Spinal cord (tissue), 10 donors: Measurements from ENCODE around the gene LRFN2. TPM values are rescaled to one million over a fixed set of nuclear protein-coding genes. Genes with fewer than 3 reads are reported as not detected.

Experiments used
- DNase-seq, 6 donors: peaks; one replicate each; pipeline versions ENCODE4 v3.0.0 to v3.0.0-alpha.2; 2013 to 2015; ENCODE audit warnings: low spot score in 6 of 6, low read depth in 4 of 6
- H3K27ac ChIP-seq: one replicate; pipeline ENCODE4 v1.5.1; 2013; ENCODE audit warnings: low read depth, low read length, control low read depth
- H3K27me3 ChIP-seq: one replicate; pipeline ENCODE4 v1.6.1; 2013; ENCODE audit warnings: low read length; ENCODE audit not compliant: control insufficient read depth, insufficient read depth
- H3K36me3 ChIP-seq: one replicate; pipeline ENCODE4 v1.6.1; 2013; ENCODE audit warnings: low read length; ENCODE audit not compliant: control insufficient read depth, insufficient read depth
- H3K4me1 ChIP-seq: one replicate; pipeline ENCODE4 v1.6.1; 2013; ENCODE audit warnings: low read length; ENCODE audit not compliant: control insufficient read depth, insufficient read depth
- H3K4me3 ChIP-seq: one replicate; pipeline ENCODE4 v1.5.1; 2013; ENCODE audit warnings: low read depth, low read length, control low read depth
- H3K9me3 ChIP-seq: one replicate; pipeline ENCODE4 v1.6.1; 2013; ENCODE audit warnings: low read length; ENCODE audit not compliant: control insufficient read depth, insufficient read depth
- WGBS: methylation state at CpG from one replicate; pipeline ENCODE4 v1.1.5; 2013; ENCODE audit warnings: missing lambda C conversion rate; ENCODE audit not compliant: insufficient coverage; 5-methylcytosine and 5-hydroxymethylcytosine counted together
- polyA plus RNA-seq, 2 donors: library from polyadenylated mRNA; unstranded; fragments of 120-200 nt; gene quantifications; one replicate each; pipeline ENCODE4 v1.2.1, GENCODE V29; 2013; ENCODE audit not compliant: insufficient read length in 2 of 2
- total RNA-seq, 2 donors: library from RNA; depleted of rRNA in 1 of 2; stranded (reverse); fragments of 120-200 nt in 1 of 2; fragments of >200 nt in 1 of 2; gene quantifications; one replicate each; pipeline versions ENCODE4 v1.2.3 to v1.2.4, GENCODE V29; 2013 to 2014
- donor health status: healthy.

Gene LRFN2
- total and polyA plus RNA-seq, 4 donors, result 2.7 to 8.6 (median 7.3) TPM

DNA sequence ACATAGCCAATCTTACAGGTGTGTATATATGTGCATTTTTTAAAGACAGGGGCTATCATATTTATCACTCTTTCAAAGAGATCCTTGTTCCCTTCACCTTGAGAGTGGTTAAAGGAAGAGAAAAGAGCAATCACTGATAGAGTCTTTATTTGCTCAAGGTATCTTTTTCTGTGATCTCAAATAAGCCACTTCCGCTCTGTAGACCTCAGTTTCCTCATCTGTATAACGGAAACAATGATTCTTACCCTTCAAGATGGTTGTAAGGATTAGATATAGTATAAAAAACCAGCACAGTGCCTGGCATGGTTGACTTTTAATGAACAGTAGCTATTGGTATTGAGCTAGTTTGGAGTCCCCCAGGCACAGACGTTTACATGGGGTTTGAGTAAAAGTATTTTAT is 10.1 kb upstream of the LRFN2 start:
- WGBS, result 100% methylated on average over 1 of the region's 3 CpGs
- Histone ChIP-seq H3K36me3 (no peaks in the 10 kb centered on the region), H3K27ac (no peak overlapping the region), H3K4me1 (peaks cover 6% of the 10 kb centered on the region), H3K9me3 (no peaks in the 10 kb centered on the region), H3K4me3 (no peak overlapping the region), H3K27me3 (peaks cover 24% of the 10 kb centered on the region)
- DNase-seq, result no peak

DNA sequence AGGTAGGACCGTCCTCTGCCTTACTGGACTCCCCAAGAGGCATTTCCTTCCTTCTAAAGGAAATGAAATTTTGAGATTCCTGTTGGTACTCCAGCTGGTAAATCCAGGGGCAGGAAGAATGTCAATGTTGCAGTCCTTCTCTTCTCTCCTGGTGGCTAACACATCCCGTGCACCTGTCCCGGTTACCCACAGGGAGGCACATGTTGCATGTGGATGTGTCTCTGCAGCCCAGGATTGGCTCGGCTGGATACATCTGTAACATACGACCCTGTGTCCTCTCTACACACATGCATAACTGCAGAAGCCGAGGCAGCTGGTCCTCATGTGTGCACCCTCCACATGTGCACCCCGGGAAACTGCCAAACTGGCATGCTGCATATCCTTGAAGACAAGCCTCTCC is 1.3 kb upstream of the LRFN2 start:
- H3K27me3 ChIP-seq, result peaks cover 14% of the 10 kb centered on the region
- H3K9me3 ChIP-seq, result no peaks in the 10 kb centered on the region
- no peak overlapping the region for H3K4me3 ChIP-seq
- no peak overlapping the region for H3K27ac ChIP-seq
- H3K36me3 ChIP-seq, result no peaks in the 10 kb centered on the region
- peaks cover 27% of the 10 kb centered on the region for H3K4me1 ChIP-seq
- 75% methylated on average over 5 of the region's 7 CpGs for WGBS
- DNase-seq, result peak in 1 of 6 donors; percentile 30

DNA sequence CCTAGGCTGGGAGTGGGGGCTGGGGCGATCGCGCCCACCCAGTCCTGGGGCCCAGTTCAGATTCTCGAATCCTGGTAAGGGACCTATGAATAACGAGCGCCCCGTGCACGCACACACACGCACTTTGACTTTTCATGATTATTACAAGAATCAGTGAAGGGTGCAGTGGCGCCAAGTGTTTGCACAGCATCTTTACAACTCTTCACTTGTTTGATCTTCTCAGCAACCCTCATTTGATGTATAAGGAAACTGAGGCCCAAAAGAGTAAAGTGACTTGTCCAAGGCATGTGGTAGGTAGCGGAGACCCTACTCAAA is 863 bp upstream of the LRFN2 start:
- no peaks in the 10 kb centered on the region for H3K9me3 ChIP-seq
- H3K4me3 ChIP-seq, result peak overlapping the region; percentile 13
- H3K36me3 ChIP-seq, result no peaks in the 10 kb centered on the region
- no peak overlapping the region for H3K27ac ChIP-seq
- WGBS, result 13% methylated on average over 7 of the region's 11 CpGs
- peaks cover 27% of the 10 kb centered on the region for H3K4me1 ChIP-seq
- H3K27me3 ChIP-seq, result peaks cover 14% of the 10 kb centered on the region
- DNase-seq, result no peak

DNA sequence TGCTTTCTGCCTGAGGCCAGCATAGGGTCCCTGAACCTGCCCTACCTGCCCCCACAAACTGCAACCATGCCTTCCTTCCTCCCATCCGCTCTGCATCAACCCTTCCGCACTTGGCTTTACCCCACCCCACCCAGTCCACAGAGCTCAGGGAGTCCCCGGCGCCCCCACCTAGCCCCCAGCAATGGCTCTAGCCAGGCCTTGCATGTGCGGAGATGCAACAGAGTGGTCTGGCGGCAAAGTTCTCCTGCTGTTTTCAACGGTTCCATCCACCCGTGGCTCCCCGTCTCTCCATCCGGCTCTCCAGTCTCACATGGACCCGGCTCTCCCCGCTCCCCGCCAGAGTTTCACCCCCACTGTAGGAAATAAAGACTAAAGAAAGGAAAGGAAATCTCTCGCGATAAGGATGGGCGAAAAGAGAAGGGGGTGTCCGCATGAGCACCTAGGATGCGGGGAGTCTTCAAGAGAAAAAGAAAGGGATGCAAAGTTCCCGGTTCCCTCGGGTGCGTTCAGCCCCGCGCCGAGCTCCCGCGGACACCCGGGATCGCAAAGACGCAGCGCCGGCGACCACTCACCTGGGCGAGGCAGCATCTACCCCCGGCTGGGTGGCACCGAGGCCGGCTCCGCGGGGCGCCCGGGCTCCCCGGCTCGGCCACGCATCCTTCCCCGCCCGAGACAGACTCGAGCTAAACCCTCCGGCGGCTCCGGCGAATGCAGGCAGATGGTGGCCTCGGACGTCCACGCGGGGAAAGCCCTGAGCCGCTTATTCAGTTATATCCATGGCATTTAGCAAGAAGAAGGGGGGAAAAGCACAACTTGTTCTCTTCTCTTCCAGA is 579 bp downstream of the LRFN2 start:
- Histone ChIP-seq H3K4me1 (peaks cover 27% of the 10 kb centered on the region), H3K4me3 (peak overlapping the region; percentile 51), H3K9me3 (no peaks in the 10 kb centered on the region), H3K27ac (no peak overlapping the region), H3K27me3 (peaks cover 11% of the 10 kb centered on the region), H3K36me3 (no peaks in the 10 kb centered on the region)
- WGBS, result 2% methylated on average over 48 of the region's 55 CpGs
- DNase-seq, result peak in 2 of 6 donors; percentile 40 to 52

DNA sequence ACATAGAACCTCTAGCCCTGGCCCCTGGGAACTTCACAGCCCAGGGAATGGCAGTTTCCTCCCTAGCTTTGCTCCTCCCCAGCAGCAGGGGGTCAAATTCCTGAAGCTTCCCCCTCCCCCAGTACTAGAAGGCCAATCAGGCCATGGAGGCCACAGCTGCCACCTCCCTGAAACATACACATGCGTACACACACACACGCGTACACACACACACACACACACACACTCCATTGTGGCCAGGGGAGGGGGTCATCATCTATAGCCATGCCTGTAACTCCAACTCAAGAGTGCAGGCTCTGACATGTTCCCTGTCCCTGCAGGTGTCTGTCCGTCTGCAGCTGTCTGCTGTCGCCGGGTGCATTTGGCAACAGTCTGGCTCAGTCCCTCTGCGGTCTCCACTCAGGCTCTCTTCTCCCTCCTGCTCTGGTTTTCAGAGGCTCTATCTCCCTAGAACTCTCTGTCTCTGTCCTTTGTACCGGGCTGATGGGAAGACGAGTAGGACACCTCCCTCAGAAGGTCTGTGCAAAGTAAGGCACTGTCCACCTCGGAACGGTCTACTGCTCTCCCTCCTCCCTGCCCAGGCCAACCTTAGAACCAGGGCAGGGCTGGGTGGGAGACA is 1.4 kb downstream of the LRFN2 start:
- H3K27ac ChIP-seq, result no peak overlapping the region
- WGBS, result 27% methylated on average over 10 of the region's 11 CpGs

DNA sequence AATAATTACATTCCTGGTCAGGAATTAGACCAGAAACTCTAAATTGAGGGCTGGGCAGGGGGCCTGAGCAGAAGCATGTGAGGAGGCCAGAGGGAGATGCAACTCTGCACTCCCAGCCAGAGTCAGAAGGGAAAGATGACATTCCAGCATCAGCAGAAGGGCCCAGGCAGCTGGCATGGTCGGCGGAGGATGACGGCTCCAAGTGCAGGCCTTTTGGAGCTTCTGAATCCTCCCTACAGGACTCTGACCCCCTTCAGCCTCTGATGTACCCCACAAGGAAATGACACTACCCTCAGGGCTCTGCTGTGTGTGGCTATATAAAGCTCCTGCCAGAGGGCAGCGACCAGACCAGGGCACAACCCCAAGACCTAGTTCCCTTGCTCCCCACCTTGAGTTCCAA is 1.9 kb downstream of the LRFN2 start:
- Histone ChIP-seq H3K36me3 (no peaks in the 10 kb centered on the region), H3K4me3 (peak overlapping the region; percentile 51), H3K4me1 (peaks cover 27% of the 10 kb centered on the region), H3K27me3 (peaks cover 9% of the 10 kb centered on the region), H3K27ac (no peak overlapping the region), H3K9me3 (no peaks in the 10 kb centered on the region)
- 43% methylated on average over 4 of the region's 4 CpGs for WGBS
- DNase-seq, result peak in 2 of 6 donors; percentile 21 to 23

More for the DNA sequence above, 1.4 kb downstream of the LRFN2 start:
- Histone ChIP-seq H3K36me3 (no peaks in the 10 kb centered on the region), H3K4me1 (peaks cover 27% of the 10 kb centered on the region), H3K27me3 (peaks cover 11% of the 10 kb centered on the region), H3K4me3 (peak overlapping the region; percentile 51), H3K9me3 (no peaks in the 10 kb centered on the region)
- peak in 3 of 6 donors; percentile 22 to 58 (median 41) for DNase-seq

DNA sequence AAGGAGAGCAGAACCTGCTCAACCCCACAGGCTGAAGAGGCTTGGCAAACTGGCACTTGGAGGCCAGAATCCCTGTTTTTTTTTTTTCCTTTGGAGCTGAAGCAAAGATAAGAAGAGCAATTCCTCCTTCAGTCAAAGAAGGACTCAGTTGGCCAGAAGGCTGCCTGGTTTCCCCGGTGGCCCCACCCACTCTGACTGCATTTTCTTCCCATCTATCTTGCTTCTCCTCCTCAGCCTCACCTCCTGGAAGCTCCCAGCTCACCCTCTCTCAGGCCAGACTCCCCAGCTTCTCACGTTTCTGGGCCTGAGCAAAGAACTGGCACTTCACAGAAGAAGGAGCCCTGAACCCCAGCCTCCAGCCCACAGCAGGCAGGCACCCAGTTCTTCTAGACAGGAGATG is 2.4 kb downstream of the LRFN2 start:
- H3K27me3 ChIP-seq, result peaks cover 9% of the 10 kb centered on the region
- H3K4me1 ChIP-seq, result peaks cover 27% of the 10 kb centered on the region
- H3K36me3 ChIP-seq, result no peaks in the 10 kb centered on the region
- H3K9me3 ChIP-seq, result no peaks in the 10 kb centered on the region
- 50% methylated on average over 2 of the region's 2 CpGs for WGBS
- no peak overlapping the region for H3K27ac ChIP-seq
- H3K4me3 ChIP-seq, result peak overlapping the region; percentile 51
- peak in 2 of 6 donors; percentile 10 to 12 for DNase-seq

DNA sequence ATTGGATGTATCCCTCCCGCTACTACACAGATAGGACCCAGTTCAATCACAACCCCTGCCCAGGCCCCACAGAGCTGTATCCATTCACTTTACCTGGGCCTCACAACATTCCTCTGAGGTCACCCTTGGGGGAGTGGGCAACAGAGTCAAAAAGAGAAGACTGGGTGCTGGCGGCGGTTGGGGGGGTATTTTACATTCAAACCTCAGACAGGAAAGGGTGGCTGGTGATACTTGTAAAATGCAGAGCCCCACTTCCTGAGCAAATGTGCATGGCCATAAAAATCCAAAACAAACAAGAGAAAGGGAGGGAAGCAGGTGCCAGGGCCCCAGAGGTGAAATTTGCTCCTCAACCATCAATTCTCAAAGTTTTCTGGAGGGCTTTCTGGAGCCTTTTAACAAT is 3.5 kb downstream of the LRFN2 start:
- Histone ChIP-seq H3K27ac (no peak overlapping the region), H3K36me3 (no peaks in the 10 kb centered on the region), H3K4me1 (peaks cover 27% of the 10 kb centered on the region), H3K4me3 (no peak overlapping the region), H3K9me3 (no peaks in the 10 kb centered on the region), H3K27me3 (peaks cover 7% of the 10 kb centered on the region)
- 100% methylated on average over 1 of the region's 3 CpGs for WGBS
- DNase-seq, result no peak

DNA sequence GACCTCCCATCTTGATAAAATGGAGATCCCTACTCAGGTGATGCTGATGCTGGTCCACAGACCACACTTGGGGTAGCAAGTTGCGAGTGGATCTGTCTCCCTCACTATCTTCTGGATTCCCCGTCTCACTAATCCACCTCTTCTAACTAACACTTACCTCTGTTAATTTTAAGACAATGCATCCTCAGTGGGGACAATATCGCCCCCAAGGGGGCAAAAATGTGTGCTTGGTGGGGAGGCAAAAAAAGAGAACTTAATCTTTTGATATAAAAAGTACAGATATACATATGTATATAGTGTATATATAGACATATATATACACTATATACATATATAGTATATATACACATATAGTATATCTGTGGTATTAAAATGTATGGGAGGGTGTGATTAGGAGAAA is 4.3 kb downstream of the LRFN2 start:
- Histone ChIP-seq H3K27me3 (peaks cover 7% of the 10 kb centered on the region), H3K4me3 (no peak overlapping the region)
- 85% methylated on average over 2 of the region's 3 CpGs for WGBS

DNA sequence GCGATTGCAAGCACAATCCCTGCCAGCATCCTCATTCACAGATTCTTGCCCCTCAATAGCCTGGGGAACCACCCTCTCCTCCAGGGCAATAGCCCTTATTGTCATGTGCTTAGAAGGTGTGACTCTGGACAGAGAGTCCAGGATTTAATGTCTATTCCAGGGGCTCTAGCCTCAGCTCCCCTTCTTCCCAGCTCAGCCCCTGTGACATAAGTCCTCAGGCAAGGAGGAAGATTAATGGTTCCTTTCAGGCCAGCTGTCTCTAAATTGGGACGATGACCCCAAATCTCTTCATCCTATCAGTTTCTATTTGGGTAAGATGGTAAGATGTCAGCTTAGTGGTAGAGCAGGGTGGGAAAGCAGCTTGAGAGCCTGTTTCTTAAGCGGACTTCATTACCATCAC is 8.1 kb downstream of the LRFN2 start:
- no peak overlapping the region for H3K4me3 ChIP-seq
- H3K9me3 ChIP-seq, result no peaks in the 10 kb centered on the region
- DNase-seq, result no peak
- WGBS, result 100% methylated on average over 2 of the region's 3 CpGs
- no peak overlapping the region for H3K27ac ChIP-seq
- peaks cover 3% of the 10 kb centered on the region for H3K4me1 ChIP-seq
- H3K27me3 ChIP-seq, result no peaks in the 10 kb centered on the region
- H3K36me3 ChIP-seq, result peaks cover 3% of the 10 kb centered on the region

More for the DNA sequence above, 4.3 kb downstream of the LRFN2 start:
- H3K9me3 ChIP-seq, result no peaks in the 10 kb centered on the region
- DNase-seq, result peak in 1 of 6 donors; percentile 25
- no peak overlapping the region for H3K27ac ChIP-seq
- H3K4me1 ChIP-seq, result peaks cover 23% of the 10 kb centered on the region
- no peaks in the 10 kb centered on the region for H3K36me3 ChIP-seq
